Neuronal stem cell (in vitro differentiated cells): ENCODE data around the gene LRRC75B.
A peak's percentile ranks its signal among the peaks of the same experiment; 100 is the strongest.

ENCODE experiments used
- DNase-seq: peaks from one replicate; pipeline ENCODE4 v3.0.0-alpha.2; 2013; ENCODE audit warnings: low spot score
- H2AFZ ChIP-seq: one replicate; pipeline ENCODE4 v1.6.1; 2013; ENCODE audit warnings: mild to moderate bottlenecking, low read length, inconsistent platforms
- H2AK5ac ChIP-seq: 2 replicates; pipeline ENCODE4 v1.6.1; 2013; ENCODE audit warnings: low read depth, mild to moderate bottlenecking, inconsistent platforms, low read length, moderate library complexity, mixed read lengths
- H2BK120ac ChIP-seq: 2 replicates; pipeline ENCODE4 v1.6.1; 2013; ENCODE audit warnings: low read depth, mild to moderate bottlenecking, inconsistent platforms, low read length, moderate library complexity, mixed read lengths
- H2BK12ac ChIP-seq: one replicate; pipeline ENCODE4 v1.6.1; 2013; ENCODE audit warnings: low read length, inconsistent platforms
- H2BK15ac ChIP-seq: 2 replicates; pipeline ENCODE4 v1.6.1; 2013; ENCODE audit warnings: mild to moderate bottlenecking, low read length, inconsistent platforms, mixed read lengths
- H2BK5ac ChIP-seq: one replicate; pipeline ENCODE4 v1.6.1; 2013; ENCODE audit warnings: inconsistent platforms, mild to moderate bottlenecking, low read length, moderate library complexity
- H3K14ac ChIP-seq: one replicate; pipeline ENCODE4 v1.6.1; 2013; ENCODE audit warnings: low read length, inconsistent platforms
- H3K18ac ChIP-seq: 2 replicates; pipeline ENCODE4 v1.6.1; 2013; ENCODE audit warnings: low read length, inconsistent platforms
- H3K23ac ChIP-seq: 2 replicates; pipeline ENCODE4 v1.6.1; 2013; ENCODE audit warnings: low read depth, mild to moderate bottlenecking, mixed read lengths, low read length, inconsistent platforms; ENCODE audit not compliant: poor library complexity
- H3K27ac ChIP-seq: replicated peaks from 3 replicates; pipeline ENCODE4 v1.5.1; 2013; ENCODE audit warnings: low read length, inconsistent platforms
- H3K27me3 ChIP-seq, 3 experiments: 2 replicates each; pipeline ENCODE4 v1.6.1; 2013; ENCODE audit warnings: low read length in 3 of 3, mild to moderate bottlenecking in 2 of 3, inconsistent platforms in 1 of 3, low read depth in 1 of 3, mixed read lengths in 1 of 3, moderate library complexity in 1 of 3; ENCODE audit not compliant: control insufficient read depth in 3 of 3, insufficient read depth in 3 of 3
- H3K36me3 ChIP-seq, 2 donors: replicated peaks in 1 of 2; 2 replicates each; pipeline ENCODE4 v1.6.1; 2013; ENCODE audit warnings: low read length in 2 of 2; ENCODE audit not compliant: control insufficient read depth in 2 of 2, insufficient read depth in 2 of 2
- H3K4ac ChIP-seq: 2 replicates; pipeline ENCODE4 v1.6.1; 2013; ENCODE audit warnings: inconsistent platforms, mild to moderate bottlenecking, low read length, moderate library complexity
- H3K4me1 ChIP-seq, 2 donors: 1 replicate in 1 of 2; 2 replicates in 1 of 2; pipeline ENCODE4 v1.6.1; 2013; ENCODE audit warnings: low read length in 2 of 2, low read depth in 1 of 2; ENCODE audit not compliant: control insufficient read depth in 2 of 2, insufficient read depth in 1 of 2
- H3K4me2 ChIP-seq: one replicate; pipeline ENCODE4 v1.6.1; 2013; ENCODE audit warnings: mild to moderate bottlenecking, low read length, inconsistent platforms; ENCODE audit not compliant: insufficient read depth, poor library complexity, severe bottlenecking
- H3K4me3 ChIP-seq, 2 donors: 2 replicates each; pipeline ENCODE4 v1.5.1; 2013; ENCODE audit warnings: low read length in 2 of 2, mild to moderate bottlenecking in 2 of 2, inconsistent platforms in 1 of 2, moderate library complexity in 1 of 2
- H3K79me1 ChIP-seq: one replicate; pipeline ENCODE4 v1.6.1; 2013; ENCODE audit warnings: low read depth, mild to moderate bottlenecking, inconsistent platforms, low read length, moderate library complexity
- H3K9ac ChIP-seq: one replicate; pipeline ENCODE4 v1.6.1; 2013; ENCODE audit warnings: mild to moderate bottlenecking, low read depth, low read length, inconsistent platforms; ENCODE audit not compliant: poor library complexity
- H3K9me3 ChIP-seq, 2 donors: replicated peaks in 1 of 2; 2 replicates each; pipeline versions ENCODE3 to v1.6.1; 2013; ENCODE audit warnings: low read length in 2 of 2, mild to moderate bottlenecking in 2 of 2, inconsistent platforms in 1 of 2, low read depth in 1 of 2, mixed read lengths in 1 of 2, moderate library complexity in 1 of 2; ENCODE audit not compliant: control insufficient read depth in 2 of 2, insufficient read depth in 1 of 2
- H4K8ac ChIP-seq: one replicate; pipeline ENCODE4 v1.6.1; 2013; ENCODE audit warnings: low read depth, mild to moderate bottlenecking, inconsistent platforms, low read length, moderate library complexity
- H4K91ac ChIP-seq: one replicate; pipeline ENCODE4 v1.6.1; 2013; ENCODE audit warnings: low read length, low read depth, mild to moderate bottlenecking, inconsistent platforms; ENCODE audit not compliant: poor library complexity
- WGBS, 2 donors: extraction: QIAGEN DNeasy Blood & Tissue Kit; methylation state at CpG; one replicate each; pipeline ENCODE4 v1.1.7; 2013; ENCODE audit warnings: missing lambda C conversion rate in 2 of 2, mixed read lengths in 1 of 2; ENCODE audit not compliant: insufficient read length in 2 of 2, insufficient replicate concordance in 1 of 2; ENCODE audit errors: extremely low coverage in 2 of 2; 5-methylcytosine and 5-hydroxymethylcytosine counted together

LRRC75B gene

GRCh38 chr22:24582056-24582814, 10.6 kb downstream of the LRRC75B start:
- Histone ChIP-seq H2BK120ac (no peak overlapping the region), H3K9me3 (no peaks in the 10 kb centered on the region), H3K27me3 (no peaks in the 10 kb centered on the region), H3K9ac (no peak overlapping the region), H4K91ac (peak overlapping the region; percentile 9), H2AK5ac (no peak overlapping the region), H3K4ac (no peak overlapping the region), H3K14ac (peak overlapping the region; percentile 71), H2BK5ac (no peak overlapping the region), H3K4me1 (no peaks in the 10 kb centered on the region), H2BK12ac (no peak overlapping the region), H3K79me1 (no peaks in the 10 kb centered on the region), H2BK15ac (no peak overlapping the region), H3K36me3 (peaks cover 8 to 24% of the 10 kb centered on the region in 2 donors), H3K23ac (peak overlapping the region; percentile 43), H3K18ac (no peak overlapping the region), H3K4me2 (no peak overlapping the region), H2AFZ (no peak overlapping the region), H3K27ac (no peak overlapping the region), H3K4me3 (no peak overlapping the region), H4K8ac (no peak overlapping the region)
- WGBS, 2 donors, result no CpG with 5 or more reads among the region's 12 CpGs
- DNase-seq, result no peak

GRCh38 chr22:24580276-24580675, 12.6 kb downstream of the LRRC75B start:
- H2AK5ac ChIP-seq, result no peak overlapping the region
- no peak for DNase-seq
- H2AFZ ChIP-seq, result no peak overlapping the region
- no peak overlapping the region for H3K18ac ChIP-seq
- H3K14ac ChIP-seq, result no peak overlapping the region
- WGBS, 2 donors, result no CpG with 5 or more reads among the region's 2 CpGs
- H3K79me1 ChIP-seq, result no peaks in the 10 kb centered on the region
- H4K91ac ChIP-seq, result no peak overlapping the region
- H3K9me3 ChIP-seq, result no peaks in the 10 kb centered on the region
- H3K27me3 ChIP-seq, result no peaks in the 10 kb centered on the region
- no peak overlapping the region for H2BK12ac ChIP-seq
- H2BK5ac ChIP-seq, result no peak overlapping the region
- no peaks in the 10 kb centered on the region for H3K4me1 ChIP-seq
- H3K23ac ChIP-seq, result no peak overlapping the region
- no peak overlapping the region for H3K9ac ChIP-seq
- H3K36me3 ChIP-seq, result peaks cover 4 to 25% of the 10 kb centered on the region in 2 donors
- no peak overlapping the region for H3K4ac ChIP-seq
- H3K4me3 ChIP-seq, result no peak overlapping the region
- H2BK120ac ChIP-seq, result no peak overlapping the region
- no peak overlapping the region for H3K27ac ChIP-seq
- H4K8ac ChIP-seq, result no peak overlapping the region
- H2BK15ac ChIP-seq, result no peak overlapping the region
- H3K4me2 ChIP-seq, result no peak overlapping the region

GRCh38 chr22:24579258-24579601, 13.6 kb downstream of the LRRC75B start:
- H3K23ac ChIP-seq, result no peak overlapping the region
- no peak overlapping the region for H2BK5ac ChIP-seq
- H3K9ac ChIP-seq, result no peak overlapping the region
- no peak overlapping the region for H3K18ac ChIP-seq
- H3K4me1 ChIP-seq, result no peaks in the 10 kb centered on the region
- H3K9me3 ChIP-seq, result no peaks in the 10 kb centered on the region
- no peak overlapping the region for H2AFZ ChIP-seq
- no peak overlapping the region for H2BK15ac ChIP-seq
- H3K4me2 ChIP-seq, result no peak overlapping the region
- no peak overlapping the region for H3K4me3 ChIP-seq
- no peaks in the 10 kb centered on the region for H3K79me1 ChIP-seq
- H4K8ac ChIP-seq, result no peak overlapping the region
- H3K27ac ChIP-seq, result no peak overlapping the region
- H2BK120ac ChIP-seq, result no peak overlapping the region
- H2BK12ac ChIP-seq, result no peak overlapping the region
- no peak overlapping the region for H3K14ac ChIP-seq
- H4K91ac ChIP-seq, result no peak overlapping the region
- no peak overlapping the region for H3K4ac ChIP-seq
- WGBS, 2 donors, result no CpG with 5 or more reads among the region's 1 CpG
- no peak overlapping the region for H2AK5ac ChIP-seq
- no peak for DNase-seq
- no peaks in the 10 kb centered on the region for H3K27me3 ChIP-seq
- H3K36me3 ChIP-seq, result peaks cover 3 to 34% of the 10 kb centered on the region in 2 donors

DNA sequence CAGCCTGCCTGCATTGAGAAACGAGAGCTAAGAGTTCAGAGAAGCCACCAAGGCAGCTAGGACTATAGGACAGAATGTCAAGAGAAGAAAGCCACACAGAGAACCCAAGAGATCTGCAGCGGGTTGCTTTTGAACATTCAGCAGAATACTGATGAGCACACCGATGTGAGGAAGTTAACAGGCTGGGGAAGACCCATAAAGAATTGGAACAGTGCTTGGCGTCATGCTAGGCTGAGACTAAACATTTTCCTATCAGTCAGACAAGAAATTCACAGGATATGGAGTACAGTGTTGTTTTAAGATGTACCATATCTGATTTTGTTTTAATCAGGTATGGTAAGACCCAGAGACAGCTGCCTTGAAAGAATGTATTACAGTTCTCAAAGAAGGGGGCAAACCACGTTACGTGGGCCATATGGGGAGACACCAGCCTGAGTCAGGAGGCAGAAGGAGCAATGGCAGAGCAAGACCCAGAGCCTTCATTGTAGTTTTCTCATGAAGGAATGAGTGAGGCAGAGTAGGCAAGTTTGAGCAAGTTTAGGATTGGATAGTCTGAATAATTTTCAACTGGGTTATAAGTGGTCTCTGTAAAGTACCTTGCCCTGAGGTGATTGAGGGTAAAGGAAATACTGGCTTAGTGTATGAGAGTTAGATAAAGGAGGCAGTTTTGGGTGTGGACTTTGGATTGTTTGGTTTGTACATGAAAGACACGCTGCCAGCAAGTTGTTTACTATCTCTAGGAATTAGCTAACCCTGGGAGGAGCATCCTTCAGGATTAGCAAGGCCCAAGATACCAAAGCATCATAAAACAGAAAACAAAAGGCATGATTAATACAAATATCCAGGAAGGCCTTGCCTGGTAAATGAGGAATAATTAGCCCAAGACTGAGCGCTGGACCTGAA, 14.3 kb downstream of the LRRC75B start:
- Histone ChIP-seq H2BK15ac (no peak overlapping the region), H2BK12ac (no peak overlapping the region), H3K27ac (no peak overlapping the region), H4K8ac (no peak overlapping the region), H3K79me1 (no peaks in the 10 kb centered on the region), H3K4ac (no peak overlapping the region), H2BK120ac (no peak overlapping the region), H2AK5ac (no peak overlapping the region), H3K18ac (no peak overlapping the region), H3K9ac (no peak overlapping the region), H3K23ac (no peak overlapping the region), H2AFZ (no peak overlapping the region), H3K4me3 (no peak overlapping the region), H3K14ac (no peak overlapping the region), H3K4me2 (no peak overlapping the region), H3K4me1 (no peaks in the 10 kb centered on the region), H3K27me3 (no peaks in the 10 kb centered on the region), H2BK5ac (no peak overlapping the region), H3K9me3 (no peaks in the 10 kb centered on the region), H4K91ac (no peak overlapping the region), H3K36me3 (peaks cover 3 to 40% of the 10 kb centered on the region in 2 donors)
- WGBS, 2 donors, result no CpG with 5 or more reads among the region's 8 CpGs
- DNase-seq, result no peak
